Stomach (tissue), 4 donors: ENCODE results near the gene ALPK1.

Source experiments
- POLR2A ChIP-seq, 4 donors: fragments of 450-650 bp; IDR thresholded peaks; one replicate each; pipeline ENCODE4 v1.6.1; 2016; ENCODE audit warnings: antibody characterized with exemption in 4 of 4, control low read depth in 2 of 4, mild to moderate bottlenecking in 1 of 4, moderate library complexity in 1 of 4
- TF ChIP-seq, protein P1 (sequence below), 7 experiments: fragments of 450-650 bp in 4 of 7; fragments of 200-600 bp in 3 of 7; sonication (generic) in 3 of 7; IDR thresholded peaks; one replicate each; pipeline ENCODE4 v1.5.1; 2016 to 2019; ENCODE audit warnings: antibody characterized with exemption in 7 of 7, control low read depth in 2 of 7, mild to moderate bottlenecking in 1 of 7

DNA sequence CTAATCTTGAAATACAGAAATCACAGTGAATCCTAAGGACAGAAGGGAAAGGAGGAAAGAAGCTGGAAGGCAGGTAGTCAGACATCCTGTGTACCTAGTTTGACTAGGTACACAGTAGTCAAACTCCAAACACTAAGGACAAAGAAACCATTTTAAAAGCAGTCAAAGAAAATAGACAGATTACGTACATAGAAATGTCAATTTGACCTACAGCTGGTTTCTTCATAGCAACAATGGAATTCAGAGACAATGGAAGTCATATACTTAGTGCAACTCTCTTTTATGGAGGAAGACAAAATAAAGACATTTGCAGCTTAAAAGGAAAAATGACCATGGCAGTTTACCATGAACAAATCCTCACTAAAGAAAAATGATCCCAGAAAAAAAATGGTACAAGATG lies 139.8 kb downstream of the ALPK1 start:
- TF ChIP-seq, protein P1, sequence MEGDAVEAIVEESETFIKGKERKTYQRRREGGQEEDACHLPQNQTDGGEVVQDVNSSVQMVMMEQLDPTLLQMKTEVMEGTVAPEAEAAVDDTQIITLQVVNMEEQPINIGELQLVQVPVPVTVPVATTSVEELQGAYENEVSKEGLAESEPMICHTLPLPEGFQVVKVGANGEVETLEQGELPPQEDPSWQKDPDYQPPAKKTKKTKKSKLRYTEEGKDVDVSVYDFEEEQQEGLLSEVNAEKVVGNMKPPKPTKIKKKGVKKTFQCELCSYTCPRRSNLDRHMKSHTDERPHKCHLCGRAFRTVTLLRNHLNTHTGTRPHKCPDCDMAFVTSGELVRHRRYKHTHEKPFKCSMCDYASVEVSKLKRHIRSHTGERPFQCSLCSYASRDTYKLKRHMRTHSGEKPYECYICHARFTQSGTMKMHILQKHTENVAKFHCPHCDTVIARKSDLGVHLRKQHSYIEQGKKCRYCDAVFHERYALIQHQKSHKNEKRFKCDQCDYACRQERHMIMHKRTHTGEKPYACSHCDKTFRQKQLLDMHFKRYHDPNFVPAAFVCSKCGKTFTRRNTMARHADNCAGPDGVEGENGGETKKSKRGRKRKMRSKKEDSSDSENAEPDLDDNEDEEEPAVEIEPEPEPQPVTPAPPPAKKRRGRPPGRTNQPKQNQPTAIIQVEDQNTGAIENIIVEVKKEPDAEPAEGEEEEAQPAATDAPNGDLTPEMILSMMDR (IDR thresholded peaks at IDR 0.05), result no peak
- TF ChIP-seq POLR2A (IDR thresholded peaks at IDR 0.05), result no peak
